Epithelial cell of proximal tubule (primary cell): Measurements from ENCODE around the gene C17orf67. TPM values are rescaled to one million over a fixed set of nuclear protein-coding genes. Genes with fewer than 3 reads are reported as not detected.

ENCODE experiments used
- DNase-seq: peaks from one replicate; pipeline ENCODE4 v3.0.0-alpha.2; 2011; ENCODE audit warnings: low read depth
- H3K4me3 ChIP-seq: 2 replicates; pipeline ENCODE4 v1.5.1; 2011; ENCODE audit warnings: low read depth, mild to moderate bottlenecking, low read length
- CTCF ChIP-seq: conservative IDR thresholded peaks from 2 replicates; pipeline ENCODE4 v1.5.1; 2012; ENCODE audit warnings: low read depth, mild to moderate bottlenecking, low read length
- total RNA-seq: library from RNA; depleted of rRNA; stranded (reverse); fragments of >200 nt; gene quantifications from 2 replicates; pipeline ENCODE4 v1.2.3, GENCODE V29; 2015

C17orf67 gene
- total RNA-seq, 1 donor from 2014 or later: 0.17 TPM

- no peak for TF ChIP-seq CTCF
- peak overlapping the region; percentile 80 for H3K4me3 ChIP-seq
- no peak for DNase-seq
Observed at GRCh38 chr17:56835264-56835585, 1.5 kb upstream of the C17orf67 start.

GRCh38 chr17:56834380-56835263, 902 bp upstream of the C17orf67 start:
- DNase-seq: no peak
- TF ChIP-seq CTCF: no peak
- H3K4me3 ChIP-seq: peak overlapping the region; percentile 80

GRCh38 chr17:56833057-56833808, 487 bp downstream of the C17orf67 start:
- peak overlapping the region; percentile 80 for H3K4me3 ChIP-seq
- TF ChIP-seq CTCF: no peak
- no peak for DNase-seq

- peak overlapping the region; percentile 80 for H3K4me3 ChIP-seq
- TF ChIP-seq CTCF: no peak
- no peak for DNase-seq
Observed at GRCh38 chr17:56832446-56832845, 1.3 kb downstream of the C17orf67 start.

- no peak for DNase-seq
- no peak overlapping the region for H3K4me3 ChIP-seq
- no peak for TF ChIP-seq CTCF
Observed at GRCh38 chr17:56831369-56832095, 2.2 kb downstream of the C17orf67 start.

- no peak overlapping the region for H3K4me3 ChIP-seq
- no peak for DNase-seq
- no peak for TF ChIP-seq CTCF
Observed at GRCh38 chr17:56830726-56831368, 2.9 kb downstream of the C17orf67 start.
